GM23338 (cell line): Measurements from ENCODE around the gene STAMBP. TPM values are rescaled to one million over a fixed set of nuclear protein-coding genes. Genes with fewer than 3 reads are reported as not detected.
A peak's percentile ranks its signal among the peaks of the same experiment; 100 is the strongest.
"Not testable (repeated sequence)": the region's sequence is repeated elsewhere in the genome, so short reads cannot be mapped to it uniquely, and the experiment has no call there.

ENCODE experiments used
- ATAC-seq: fragments of 200-7000 bp; cut with Tn5 transposase; 3 replicates; pipeline ENCODE4 v1.9.1; 2020
- DNase-seq: peaks from one replicate; pipeline ENCODE4 v3.0.0-alpha.2; 2015; ENCODE audit warnings: low spot score
- H2AFZ ChIP-seq: fragments of 200-600 bp; sonication (generic); 2 replicates; pipeline ENCODE4 v1.8.0; 2016; ENCODE audit warnings: antibody characterized with exemption, mild to moderate bottlenecking, moderate library complexity
- H3F3A ChIP-seq: fragments of 200-600 bp; sonication (generic); replicated peaks from 2 replicates; pipeline ENCODE4 v1.8.0; 2017; ENCODE audit warnings: antibody characterized with exemption, mixed run types, low read depth
- H3K27ac ChIP-seq: fragments of 200-600 bp; sonication (generic); 2 replicates; pipeline ENCODE4 v1.6.1; 2016; ENCODE audit warnings: low read depth
- H3K27me3 ChIP-seq: fragments of 200-600 bp; sonication (generic); 2 replicates; pipeline ENCODE4 v1.8.0; 2016; ENCODE audit warnings: mild to moderate bottlenecking, mixed run types, moderate library complexity; ENCODE audit not compliant: insufficient read depth
- H3K36me3 ChIP-seq: fragments of 200-600 bp; sonication (generic); 2 replicates; pipeline ENCODE4 v1.8.0; 2016; ENCODE audit warnings: mild to moderate bottlenecking; ENCODE audit not compliant: insufficient read depth
- H3K4me1 ChIP-seq: fragments of 200-600 bp; sonication (generic); 2 replicates; pipeline ENCODE4 v1.8.0; 2016; ENCODE audit warnings: mild to moderate bottlenecking, moderate library complexity; ENCODE audit not compliant: insufficient read depth
- H3K4me2 ChIP-seq: fragments of 200-600 bp; sonication (generic); 2 replicates; pipeline ENCODE4 v1.7.1; 2017; ENCODE audit warnings: mixed run types
- H3K4me3 ChIP-seq: fragments of 200-600 bp; sonication (generic); 2 replicates; pipeline ENCODE4 v1.6.1; 2016; ENCODE audit warnings: mixed run types
- H3K79me2 ChIP-seq: fragments of 200-600 bp; sonication (generic); replicated peaks from 2 replicates; pipeline ENCODE4 v1.8.0; 2017; ENCODE audit warnings: mild to moderate bottlenecking; ENCODE audit not compliant: insufficient read depth
- H3K9me2 ChIP-seq: fragments of 200-600 bp; sonication (generic); 2 replicates; pipeline ENCODE4 v1.8.0; 2017; ENCODE audit not compliant: insufficient read depth
- H4K20me1 ChIP-seq: fragments of 200-600 bp; sonication (generic); replicated peaks from 2 replicates; pipeline ENCODE4 v1.8.0; 2017; ENCODE audit warnings: mild to moderate bottlenecking; ENCODE audit not compliant: insufficient read depth
- H3K27ac Mint-ChIP-seq: 2 replicates; pipeline ENCODE4 v1.8.0; 2020; ENCODE audit warnings: inconsistent platforms, mild to moderate bottlenecking, moderate library complexity, mixed read lengths
- H3K27me3 Mint-ChIP-seq: 3 replicates; pipeline ENCODE4 v1.8.0; 2022; ENCODE audit warnings: low read depth, mild to moderate bottlenecking, moderate library complexity, mixed read lengths, inconsistent platforms; ENCODE audit not compliant: insufficient read depth, poor library complexity
- H3K36me3 Mint-ChIP-seq: 3 replicates; pipeline ENCODE4 v1.8.0; 2021; ENCODE audit warnings: low read depth, mild to moderate bottlenecking, inconsistent platforms, moderate library complexity, mixed read lengths
- H3K4me1 Mint-ChIP-seq: 3 replicates; pipeline ENCODE4 v1.8.0; 2020; ENCODE audit warnings: mild to moderate bottlenecking, inconsistent platforms, mixed read lengths
- H3K4me3 Mint-ChIP-seq: 3 replicates; pipeline ENCODE4 v1.8.0; 2021; ENCODE audit warnings: moderate library complexity, mild to moderate bottlenecking, inconsistent platforms, mixed read lengths
- H3K9me3 Mint-ChIP-seq: 3 replicates; pipeline ENCODE4 v1.8.0; 2020; ENCODE audit warnings: moderate library complexity, mild to moderate bottlenecking, inconsistent platforms, mixed read lengths
- CTCF ChIP-seq, 2 experiments: fragments of 200-600 bp in 1 of 2; sonication (generic) in 1 of 2; conservative IDR thresholded peaks; 2 replicates each; pipeline versions ENCODE4 v1.5.1 to v1.6.1; 2016 to 2017; ENCODE audit warnings: antibody characterized with exemption in 2 of 2, low read depth in 2 of 2, mild to moderate bottlenecking in 2 of 2, moderate library complexity in 1 of 2
- EZH2 ChIP-seq: fragments of 200-600 bp; sonication (generic); IDR thresholded peaks from one replicate; pipeline ENCODE4 v1.8.0; 2017; ENCODE audit warnings: antibody characterized with exemption, mild to moderate bottlenecking, low read depth; ENCODE audit not compliant: unreplicated experiment
- JUNB ChIP-seq: IDR thresholded peaks from one replicate; pipeline ENCODE4 v1.6.1; 2016; ENCODE audit warnings: antibody characterized with exemption; ENCODE audit not compliant: unreplicated experiment
- STAT1 ChIP-seq: IDR thresholded peaks from one replicate; pipeline ENCODE4 v1.6.1; 2016; ENCODE audit warnings: antibody characterized with exemption; ENCODE audit not compliant: unreplicated experiment
- ZNF114 ChIP-seq: fragments of 250-450 bp; sonication (Bioruptor Pico); IDR thresholded peaks from 2 replicates; pipeline ENCODE4 v1.5.0; 2020; ENCODE audit warnings: mild to moderate bottlenecking, moderate library complexity
- ZNF331 ChIP-seq: fragments of 250-450 bp; sonication (Bioruptor Pico); IDR thresholded peaks from 2 replicates; pipeline ENCODE4 v1.5.0; 2020; ENCODE audit warnings: low read depth, mild to moderate bottlenecking, moderate library complexity
- ZNF462 ChIP-seq: fragments of 250-450 bp; sonication (Bioruptor Pico); IDR thresholded peaks from 2 replicates; pipeline ENCODE4 v1.5.0; 2020; ENCODE audit warnings: mild to moderate bottlenecking, moderate library complexity
- polyA plus RNA-seq: library from polyadenylated mRNA; unstranded; fragments of >200 nt; fragmentation: Nextera tagmentation; extraction: Ambion mirVana; gene quantifications from 2 replicates; pipeline ENCODE4 v1.2.1, GENCODE V29; 2016
- total RNA-seq: library from RNA; depleted of rRNA; stranded (reverse); fragments of >200 nt; shearing (Covaris generic); gene quantifications from 2 replicates; pipeline ENCODE4 v1.2.3, GENCODE V29; 2014

Gene STAMBP
- total and polyA plus RNA-seq, 2 experiments from 2014 or later = 33.9 to 106 TPM

GRCh38 chr2:73886357-73886756, 57.6 kb downstream of the STAMBP start:
- Histone ChIP-seq H3K27ac (no peak overlapping the region), H2AFZ (no peak overlapping the region), H3K79me2 (no peaks in the 10 kb centered on the region), H3K4me2 (no peak overlapping the region), H3K9me2 (no peaks in the 10 kb centered on the region; the same call in 1 of the 2 replicates), H3K4me1 (no peaks in the 10 kb centered on the region), H3K36me3 (no peaks in the 10 kb centered on the region), H3K27me3 (no peaks in the 10 kb centered on the region), H4K20me1 (no peaks in the 10 kb centered on the region), H3F3A (no peaks in the 10 kb centered on the region), H3K4me3 (no peak overlapping the region)
- no peak for TF ChIP-seq JUNB
- Mint-ChIP-seq H3K27me3 (peaks cover 1% of the 10 kb centered on the region), H3K27ac (no peak overlapping the region), H3K4me1 (peaks cover 4% of the 10 kb centered on the region; the same call in 2 of the 3 replicates), H3K36me3 (no peaks in the 10 kb centered on the region), H3K9me3 (no peaks in the 10 kb centered on the region), H3K4me3 (no peak overlapping the region)
- ATAC-seq = no peak
- no peak for DNase-seq

- H3K27me3 Mint-ChIP-seq, H3K27me3 ChIP-seq, H3K27ac Mint-ChIP-seq, H3K36me3 Mint-ChIP-seq, DNase-seq, H3K36me3 ChIP-seq, H3K27ac ChIP-seq, H3K4me3 Mint-ChIP-seq, H3K9me3 Mint-ChIP-seq, H3K79me2 ChIP-seq, H3K4me1 ChIP-seq, H3F3A ChIP-seq, ATAC-seq, H3K4me3 ChIP-seq, H3K9me2 ChIP-seq, H3K4me1 Mint-ChIP-seq, H4K20me1 ChIP-seq: not testable (repeated sequence)
- 0 out of 2 replicates have a peak overlapping the region, but pooled peaks have one; percentile 41 for H3K4me2 ChIP-seq
- H2AFZ ChIP-seq = peak overlapping the region; percentile 81
Observed at GRCh38 chr2:73887596-73888353, 59.0 kb downstream of the STAMBP start.

- Mint-ChIP-seq H3K4me3 (no peak overlapping the region), H3K4me1 (peaks cover 13% of the 10 kb centered on the region), H3K9me3 (no peaks in the 10 kb centered on the region), H3K27me3 (peaks cover 1% of the 10 kb centered on the region), H3K27ac (no peak overlapping the region), H3K36me3 (no peaks in the 10 kb centered on the region)
- no peak overlapping the region for H3K4me2 ChIP-seq
- no peaks in the 10 kb centered on the region for H3K4me1 ChIP-seq
- H3F3A ChIP-seq = no peaks in the 10 kb centered on the region
- H3K27ac ChIP-seq = no peak overlapping the region
- H3K27me3 ChIP-seq = no peaks in the 10 kb centered on the region
- no peaks in the 10 kb centered on the region for H3K79me2 ChIP-seq
- H3K4me3 ChIP-seq = no peak overlapping the region
- ATAC-seq = no peak
- no peak for DNase-seq
- no peaks in the 10 kb centered on the region for H3K36me3 ChIP-seq
- no peaks in the 10 kb centered on the region; the same call in 1 of the 2 replicates for H3K9me2 ChIP-seq
- H2AFZ ChIP-seq = peak overlapping the region; percentile 16; the same call in 1 of the 2 replicates
- no peaks in the 10 kb centered on the region for H4K20me1 ChIP-seq
- no peak for TF ChIP-seq EZH2
- TF ChIP-seq ZNF114 = no peak
- TF ChIP-seq STAT1 = no peak
- TF ChIP-seq CTCF (conservative IDR thresholded peaks at IDR 0.05; ENCODE audit: low read depth in 2 of 2) = no peak
- no peak for TF ChIP-seq ZNF462 (CRISPR knock-in tag)
- no peak for TF ChIP-seq ZNF331 (CRISPR knock-in tag)
- TF ChIP-seq JUNB = no peak
Observed at GRCh38 chr2:73888388-73888787, 59.6 kb downstream of the STAMBP start.
